ENCODE data around the gene TRAF4. TPM values are rescaled to one million over a fixed set of nuclear protein-coding genes. Genes with fewer than 3 reads are reported as not detected.

The TRAF4 gene
- total RNA-seq, 4 donors from 2014 or later: 4.6 to 12.6 (median 10.6) TPM

- intact Hi-C loops (cut with DNase I): no loop called here
- Histone ChIP-seq H3K36me3 (peaks cover 0 to 6% (median 0%) of the 10 kb centered on the region in 4 donors), H3K27ac (replicated peaks in 1 of 4) (no peak overlapping the region), H3K4me1 (peaks cover 1 to 7% (median 5%) of the 10 kb centered on the region in 4 donors), H3K27me3 (no peaks in the 10 kb centered on the region), H3K4me3 (no peak overlapping the region), H3K9me3 (no peaks in the 10 kb centered on the region)
- DNase-seq (ENCODE audit: extremely low spot score): no peak
- 82% methylated on average over 10 of the region's 22 CpGs for WGBS
- TF ChIP-seq POLR2AphosphoS5 (IDR thresholded peaks at IDR 0.05) (no peak), EP300 (IDR thresholded peaks at IDR 0.05) (no peak), POLR2A (IDR thresholded peaks at IDR 0.05; ENCODE audit: low read depth) (no peak), CTCF (IDR thresholded peaks at IDR 0.05) (no peak)
Observed at GRCh38 chr17:28737770-28738679, 5.8 kb upstream of the TRAF4 start.

GRCh38 chr17:28738680-28739384 is 5.0 kb upstream of the TRAF4 start:
- H3K27ac ChIP-seq (replicated peaks in 1 of 4): no peak overlapping the region
- peaks cover 0 to 6% (median 0%) of the 10 kb centered on the region in 4 donors for H3K36me3 ChIP-seq
- no peak for DNase-seq (ENCODE audit: extremely low spot score)
- intact Hi-C loops (cut with DNase I): no loop called here
- TF ChIP-seq POLR2A (IDR thresholded peaks at IDR 0.05; ENCODE audit: low read depth) (no peak), POLR2AphosphoS5 (IDR thresholded peaks at IDR 0.05) (no peak), EP300 (IDR thresholded peaks at IDR 0.05) (no peak), CTCF (IDR thresholded peaks at IDR 0.05) (no peak)
- 79% methylated on average over 9 of the region's 10 CpGs for WGBS
- H3K9me3 ChIP-seq: no peaks in the 10 kb centered on the region
- no peaks in the 10 kb centered on the region for H3K27me3 ChIP-seq
- H3K4me3 ChIP-seq: no peak overlapping the region
- peaks cover 6 to 13% (median 11%) of the 10 kb centered on the region in 4 donors for H3K4me1 ChIP-seq

GRCh38 chr17:28740406-28741357 is 3.1 kb upstream of the TRAF4 start:
- WGBS: 83% methylated on average over 4 of the region's 10 CpGs
- H3K4me3 ChIP-seq: no peak overlapping the region
- TF ChIP-seq POLR2AphosphoS5 (IDR thresholded peaks at IDR 0.05): no peak
- no peak for TF ChIP-seq POLR2A (IDR thresholded peaks at IDR 0.05; ENCODE audit: low read depth)
- no peak for TF ChIP-seq EP300 (IDR thresholded peaks at IDR 0.05)
- no peak for TF ChIP-seq CTCF (IDR thresholded peaks at IDR 0.05)
- H3K36me3 ChIP-seq: no peaks in the 10 kb centered on the region
- H3K9me3 ChIP-seq: no peaks in the 10 kb centered on the region
- H3K27me3 ChIP-seq: no peaks in the 10 kb centered on the region
- no peak overlapping the region for H3K27ac ChIP-seq (replicated peaks in 1 of 4)
- intact Hi-C loops (cut with DNase I): no loop called here
- H3K4me1 ChIP-seq: peaks cover 23 to 31% (median 29%) of the 10 kb centered on the region in 4 donors
- DNase-seq (ENCODE audit: extremely low spot score): no peak
